K562 (cell line): ENCODE measurements around the gene EBI3. TPM values are rescaled to one million over a fixed set of nuclear protein-coding genes. Genes with fewer than 3 reads are reported as not detected.

Experiments
- BRD4 ChIP-seq: fragments of 200-600 bp; sonication (generic); IDR thresholded peaks from 2 replicates; pipeline ENCODE4 v1.6.1; 2017; ENCODE audit warnings: inconsistent platforms
- FOXJ2 ChIP-seq: fragments of 200-800 bp; sonication (Bioruptor generic); IDR thresholded peaks from 2 replicates; pipeline ENCODE4 v1.6.1; 2016; ENCODE audit warnings: missing genetic modification characterization, missing compliant biosample characterization
- HNRNPLL ChIP-seq: fragments of 200-400 bp; formaldehyde crosslinking; IDR thresholded peaks from 2 replicates; pipeline ENCODE4 v1.6.1; 2017; ENCODE audit warnings: low read length, low read depth, mild to moderate bottlenecking; ENCODE audit not compliant: poor library complexity, severe bottlenecking
- L3MBTL2 ChIP-seq: fragments of 450-650 bp; IDR thresholded peaks from 2 replicates; pipeline ENCODE4 v1.6.1; 2016; ENCODE audit warnings: mild to moderate bottlenecking, moderate library complexity
- LCOR ChIP-seq: sonication (generic); formaldehyde crosslinking; IDR thresholded peaks from 2 replicates; pipeline ENCODE4 v1.8.0; 2022; ENCODE audit warnings: mild to moderate bottlenecking, missing genetic modification reagents
- MAZ ChIP-seq, 2 experiments: fragments of 450-650 bp in 1 of 2; sonication (generic) in 1 of 2; formaldehyde crosslinking; IDR thresholded peaks in 1 of 2; conservative IDR thresholded peaks in 1 of 2; 2 replicates each; pipeline versions ENCODE4 v1.4.0 to v1.5.0; 2020; ENCODE audit warnings: mild to moderate bottlenecking in 1 of 2, missing genetic modification reagents in 1 of 2
- NR2F6 ChIP-seq: fragments of 450-650 bp; formaldehyde crosslinking; IDR thresholded peaks from 2 replicates; pipeline ENCODE4 v1.4.0; 2020; ENCODE audit warnings: mild to moderate bottlenecking
- NRF1 ChIP-seq, 2 experiments: fragments of 450-650 bp; IDR thresholded peaks in 1 of 2; conservative IDR thresholded peaks in 1 of 2; 2 replicates each; pipeline ENCODE4 v1.6.1; 2014; ENCODE audit warnings: mild to moderate bottlenecking in 2 of 2
- PTTG1 ChIP-seq: fragments of 450-650 bp; IDR thresholded peaks from 2 replicates; pipeline ENCODE4 v1.6.1; 2016; ENCODE audit warnings: low read depth, mild to moderate bottlenecking, missing genetic modification characterization, missing compliant biosample characterization
- RNF219 ChIP-seq: fragments of 250-450 bp; sonication (Bioruptor Pico); IDR thresholded peaks from 2 replicates; pipeline ENCODE4 v1.5.0; 2022; ENCODE audit warnings: mild to moderate bottlenecking
- SIX5 ChIP-seq, 2 experiments: IDR thresholded peaks; 2 replicates each; pipeline ENCODE4 v1.6.1; 2011; ENCODE audit warnings: low read length in 2 of 2, borderline replicate concordance in 1 of 2, low read depth in 1 of 2, mild to moderate bottlenecking in 1 of 2, moderate library complexity in 1 of 2; ENCODE audit not compliant: insufficient read depth in 1 of 2
- TCF3 ChIP-seq: sonication (generic); formaldehyde crosslinking; IDR thresholded peaks from 2 replicates; pipeline ENCODE4 v1.4.0; 2020; ENCODE audit warnings: mild to moderate bottlenecking, missing genetic modification reagents
- TGIF2 ChIP-seq: sonication (generic); formaldehyde crosslinking; IDR thresholded peaks from 2 replicates; pipeline ENCODE4 v1.8.1; 2022; ENCODE audit warnings: mild to moderate bottlenecking, missing genetic modification reagents, moderate library complexity
- ZC3H11A ChIP-seq: IDR thresholded peaks from 2 replicates; pipeline ENCODE4 v1.6.1; 2012; ENCODE audit warnings: low read depth, low read length, improper control_type of control experiment
- ZFX ChIP-seq: sonication (generic); formaldehyde crosslinking; IDR thresholded peaks from 2 replicates; pipeline ENCODE4 v1.8.0; 2022; ENCODE audit warnings: mild to moderate bottlenecking, missing genetic modification reagents, moderate library complexity
- ZNF121 ChIP-seq: sonication (generic); formaldehyde crosslinking; conservative IDR thresholded peaks from 2 replicates; pipeline ENCODE4 v1.8.0; 2022; ENCODE audit warnings: missing genetic modification reagents
- ZNF431 ChIP-seq: sonication (generic); formaldehyde crosslinking; IDR thresholded peaks from 2 replicates; pipeline ENCODE4 v1.8.0; 2022; ENCODE audit warnings: mild to moderate bottlenecking, missing genetic modification reagents
- ZNF436 ChIP-seq: fragments of 250-450, 450-650 bp; sonication (Bioruptor Pico); formaldehyde crosslinking; IDR thresholded peaks from 2 replicates; pipeline ENCODE4 v1.7.0; 2020; ENCODE audit warnings: mild to moderate bottlenecking
- ZNF445 ChIP-seq: fragments of 250-450 bp; sonication (Bioruptor Pico); IDR thresholded peaks from 2 replicates; pipeline ENCODE4 v1.4.0; 2020; ENCODE audit warnings: low read depth, mild to moderate bottlenecking, moderate library complexity
- ZSCAN32 ChIP-seq: fragments of 450-650 bp; formaldehyde crosslinking; IDR thresholded peaks from 2 replicates; pipeline ENCODE4 v1.4.0; 2020; ENCODE audit warnings: mild to moderate bottlenecking, moderate library complexity
- polyA plus RNA-seq, 8 experiments: library from polyadenylated mRNA; depleted of rRNA in 4 of 8; stranded (reverse) in 5 of 8; unstranded in 3 of 8; fragments of >200 nt; fragmentation: Nextera tagmentation in 2 of 8; fragmentation: Illumina TruSeq in 1 of 8; extraction: Ambion mirVana in 2 of 8; extraction: Trizol in 1 of 8; gene quantifications; 2 replicates each; pipeline versions ENCODE4 v1.2.1 to v1.2.3, GENCODE V29; 2011 to 2014; ENCODE audit warnings: inconsistent platforms in 1 of 8, missing spikeins in 1 of 8
- total RNA-seq, 7 experiments: library from RNA; depleted of rRNA in 6 of 7; stranded (reverse); fragments of >200 nt in 6 of 7; fragmentation: Illumina TruSeq in 2 of 7; extraction: Trizol in 2 of 7; gene quantifications; 2 replicates each; pipeline versions ENCODE4 v1.2.1 to v1.2.3, GENCODE V29; 2011 to 2021; ENCODE audit warnings: low replicate concordance in 1 of 7

The EBI3 gene
- total and polyA plus RNA-seq, 9 of the 15 experiments (the other 6 are each of a cell fraction or from before 2014, with no cell fraction given), result 0.08 to 0.35 (median 0.22) TPM; not detected in 6

GRCh38 chr19:4197625-4198466 is 31.5 kb upstream of the EBI3 start (continued):
- TF ChIP-seq ZSCAN32 (CRISPR knock-in tag) (no peak), RNF219 (no peak), ZNF436 (CRISPR knock-in tag) (no peak), PTTG1 (no peak), TGIF2 (no peak), NR2F6 (CRISPR knock-in tag) (no peak), BRD4 (no peak), ZNF445 (CRISPR knock-in tag) (no peak), LCOR (CRISPR knock-in tag) (no peak), ZNF121 (CRISPR knock-in tag) (no peak), HNRNPLL (no peak), NRF1 (conservative IDR thresholded peaks at IDR 0.05 in 1 of 2, IDR thresholded peaks at IDR 0.05 in 1 of 2) (0 out of 4 replicates have a peak, but pooled peaks of 1 of the 2 experiments have one; percentile 27), ZC3H11A (no peak), TCF3 (no peak), FOXJ2 (tag) (no peak), ZNF431 (peak; percentile 60; the same call in 1 of the 2 replicates), SIX5 (IDR thresholded peaks at IDR 0.05; ENCODE audit: borderline replicate concordance in 1 of 2, insufficient read depth in 1 of 2, low read depth in 1 of 2, low read length in 2 of 2) (no peak), ZFX (peak; percentile 61), L3MBTL2 (peak; percentile 91), MAZ (CRISPR knock-in tag; conservative IDR thresholded peaks at IDR 0.05 in 1 of 2, IDR thresholded peaks at IDR 0.05 in 1 of 2) (no peak)
